GM12878 (cell line): ENCODE results near the gene MYO18B. TPM values are rescaled to one million over a fixed set of nuclear protein-coding genes. Genes with fewer than 3 reads are reported as not detected.

Source experiments
- ATAC-seq: fragments of 200-7000 bp; cut with Tn5 transposase; 3 replicates; pipeline ENCODE4 v1.9.1; 2020; ENCODE audit warnings: mild to moderate bottlenecking, moderate library complexity
- BruUV-seq: library from RNA; stranded (reverse); fragments of 400-500 nt; replicated peaks from 2 replicates; lab custom pipeline; 2021; lab: Mats Ljungman, UMichigan
- CTCF ChIA-PET: fragments of 300-600 bp; sonication (Branson Sonifier 250); formaldehyde crosslinking; extraction: SDS; loops from one replicate; lab custom pipeline; 2021; ENCODE audit warnings: inconsistent platforms; lab: Yijun Ruan, JAX
- POLR2A ChIA-PET: fragments of 350-600 bp; formaldehyde crosslinking; extraction: SDS; loops from one replicate; lab custom pipeline; 2021; ENCODE audit warnings: inconsistent platforms; lab: Charles Lee
- RAD21 ChIA-PET: fragments of 300-600 bp; sonication (Branson Sonifier 250); formaldehyde crosslinking; loops from one replicate; lab custom pipeline; 2023; ENCODE audit warnings: antibody characterized with exemption; ENCODE audit not compliant: unreplicated experiment; lab: Charles Lee
- SMC1A ChIA-PET: fragments of 300-600 bp; sonication (Branson Sonifier 250); formaldehyde crosslinking; loops from one replicate; lab custom pipeline; 2023; ENCODE audit not compliant: unreplicated experiment, uncharacterized antibody; lab: Charles Lee
- DNase-seq: peaks from one replicate; pipeline ENCODE4 v3.0.0-alpha.2; 2011; ENCODE audit warnings: low read depth, low spot score
- FAIRE-seq: peaks from 3 replicates; lab custom pipeline; 2011; peaks lifted over from hg19 to GRCh38; lab: Jason Lieb, UNC
- H2AFZ ChIP-seq: 2 replicates; pipeline ENCODE4 v1.6.0; 2011; ENCODE audit warnings: low read depth, low read length, control low read depth; ENCODE audit not compliant: control insufficient read depth
- H3K27ac ChIP-seq: 2 replicates; pipeline ENCODE4 v1.5.1; 2011; ENCODE audit warnings: control low read depth; ENCODE audit not compliant: control insufficient read depth, insufficient read depth
- H3K27me3 ChIP-seq, 2 experiments: replicated peaks in 1 of 2; 2 replicates each; pipeline versions ENCODE4 v1.6.0 to v1.6.1; 2011; ENCODE audit warnings: low read length in 1 of 2; ENCODE audit not compliant: control insufficient read depth in 2 of 2, insufficient read depth in 2 of 2
- H3K36me3 ChIP-seq, 2 experiments: 2 replicates each; pipeline ENCODE4 v1.5.1; 2011; ENCODE audit warnings: low read length in 1 of 2; ENCODE audit not compliant: control insufficient read depth in 2 of 2, insufficient read depth in 2 of 2
- H3K4me1 ChIP-seq: 2 replicates; pipeline ENCODE4 v1.6.1; 2011; ENCODE audit warnings: mild to moderate bottlenecking, low read length, moderate library complexity, mixed read lengths; ENCODE audit not compliant: control insufficient read depth, insufficient read depth
- H3K4me2 ChIP-seq: 2 replicates; pipeline ENCODE4 v1.6.0; 2011; ENCODE audit warnings: control low read depth; ENCODE audit not compliant: control insufficient read depth, insufficient read depth
- H3K4me3 ChIP-seq: fragments of 200-600 bp; sonication (generic); 2 replicates; pipeline ENCODE4 v1.5.1; 2016
- H3K79me2 ChIP-seq: 2 replicates; pipeline ENCODE4 v1.6.0; 2011; ENCODE audit warnings: low read length; ENCODE audit not compliant: control insufficient read depth, insufficient read depth
- H3K9ac ChIP-seq: 2 replicates; pipeline ENCODE4 v1.8.0; 2011; ENCODE audit warnings: low read length, control low read depth, mixed read lengths; ENCODE audit not compliant: control insufficient read depth, insufficient read depth
- H3K9me3 ChIP-seq: replicated peaks from 3 replicates; pipeline ENCODE4 v1.5.1; 2011; ENCODE audit warnings: mild to moderate bottlenecking, low read length; ENCODE audit not compliant: control insufficient read depth, insufficient read depth
- H4K20me1 ChIP-seq: 2 replicates; pipeline ENCODE4 v1.6.0; 2011; ENCODE audit not compliant: control insufficient read depth, insufficient read depth
- EGR1 ChIP-seq, 2 experiments: IDR thresholded peaks; 1 replicate in 1 of 2; 2 replicates in 1 of 2; pipeline ENCODE4 v1.6.1; 2011 to 2012; ENCODE audit warnings: low read depth in 2 of 2, low read length in 2 of 2, borderline replicate concordance in 1 of 2, mild to moderate bottlenecking in 1 of 2, moderate library complexity in 1 of 2
- MTA3 ChIP-seq: IDR thresholded peaks from 2 replicates; pipeline ENCODE4 v1.6.1; 2012; ENCODE audit warnings: low read length, inconsistent platforms, borderline replicate concordance
- MYB ChIP-seq: fragments of 150-350 bp; IDR thresholded peaks from 2 replicates; pipeline ENCODE4 v1.6.1; 2014; ENCODE audit warnings: mild to moderate bottlenecking, low read depth, low read length, borderline replicate concordance
- MYC ChIP-seq: IDR thresholded peaks from 2 replicates; pipeline ENCODE4 v1.6.1; 2011; ENCODE audit warnings: mild to moderate bottlenecking, low read length, moderate library complexity, inconsistent platforms; ENCODE audit not compliant: insufficient read depth, insufficient replicate concordance, insufficient read length, severe bottlenecking
- RFX5 ChIP-seq: IDR thresholded peaks from 2 replicates; pipeline ENCODE4 v1.6.1; 2011; ENCODE audit warnings: low read depth, low read length, improper control_type of control experiment
- SP1 ChIP-seq: IDR thresholded peaks from one replicate; pipeline ENCODE4 v1.6.1; 2011; ENCODE audit warnings: low read depth, low read length
- ZNF274 ChIP-seq: IDR thresholded peaks from one replicate; pipeline ENCODE4 v1.8.0; 2011; ENCODE audit not compliant: insufficient read length, insufficient read depth
- ZZZ3 ChIP-seq: IDR thresholded peaks from 2 replicates; pipeline ENCODE4 v1.6.1; 2011; ENCODE audit warnings: low read depth; ENCODE audit not compliant: control insufficient read depth, insufficient read length
- WGBS: methylation state at CpG from one replicate; pipeline ENCODE4 v1.1.6; 2016; ENCODE audit warnings: low lambda C conversion rate; ENCODE audit not compliant: insufficient replicate concordance, insufficient coverage; ENCODE audit errors: missing lambda C conversion rate; 5-methylcytosine and 5-hydroxymethylcytosine counted together
- in situ Hi-C: fragments of 300-500 bp; cut with MboI; formaldehyde crosslinking; loops from 9 replicates; pipeline ENCODE4 v1.14.3; 2018; ENCODE audit warnings: mixed read lengths
- intact Hi-C: fragments of 100-400 bp; cut with micrococcal nuclease; formaldehyde crosslinking; loops from one replicate; pipeline ENCODE4 v1.14.2; 2022; ENCODE audit not compliant: unreplicated experiment
- polyA plus RNA-seq, 11 experiments: library from polyadenylated mRNA; depleted of rRNA in 4 of 11; unstranded in 6 of 11; stranded (reverse) in 5 of 11; fragments of >200 nt; fragmentation: Nextera tagmentation in 4 of 11; fragmentation: Illumina TruSeq in 1 of 11; extraction: Ambion mirVana in 4 of 11; extraction: Trizol in 1 of 11; gene quantifications; 1 replicate in 1 of 11; 2 replicates in 10 of 11; pipeline versions ENCODE4 v1.2.1 to v1.2.3, GENCODE V29; 2011 to 2016; ENCODE audit warnings: inconsistent platforms in 2 of 11, missing spikeins in 2 of 11, low read depth in 1 of 11
- total RNA-seq, 4 experiments: library from RNA; depleted of rRNA in 3 of 4; stranded (reverse); fragments of >200 nt in 3 of 4; fragmentation: Illumina TruSeq in 1 of 4; extraction: Trizol in 1 of 4; gene quantifications; 2 replicates each; pipeline versions ENCODE4 v1.2.1 to v1.2.3, GENCODE V29; 2013 to 2021
- TF ChIP-seq, protein P1 (sequence below): fragments of 450-650 bp; IDR thresholded peaks from 2 replicates; pipeline ENCODE4 v1.6.1; 2017; ENCODE audit warnings: borderline replicate concordance
- TF ChIP-seq, protein P2 (sequence below): IDR thresholded peaks from 2 replicates; pipeline ENCODE4 v1.6.1; 2011; ENCODE audit warnings: low read depth, mild to moderate bottlenecking, low read length, moderate library complexity, borderline replicate concordance; ENCODE audit errors: extremely low read depth

Gene MYO18B
- total and polyA plus RNA-seq, 10 of the 15 experiments (the other 5 are each of a cell fraction or from before 2014, with no cell fraction given) = 0.05 to 2.1 (median 0.51) TPM; not detected in 1

- ChIA-PET CTCF (no interaction called here), RAD21 (no interaction called here), SMC1A (no interaction called here), POLR2A (no interaction called here)
- FAIRE-seq (no peak), DNase-seq (no peak), ATAC-seq (no peak)
- Histone ChIP-seq H3K9ac (no peak overlapping the region), H3K9me3 (peaks cover 8% of the 10 kb centered on the region; the same call in 2 of the 3 replicates), H3K36me3 (no peaks in the 10 kb centered on the region), H3K27ac (no peak overlapping the region), H3K4me3 (no peak overlapping the region), H4K20me1 (no peaks in the 10 kb centered on the region), H3K4me2 (no peak overlapping the region), H3K4me1 (no peaks in the 10 kb centered on the region), H3K27me3 (no peaks in the 10 kb centered on the region), H3K79me2 (no peaks in the 10 kb centered on the region), H2AFZ (no peak overlapping the region)
- BruUV-seq = no TSS peak
- WGBS = 59% methylated on average over 7 of the region's 7 CpGs
- in situ Hi-C loops = no loop called here
- TF ChIP-seq SP1 (no peak), ZZZ3 (no peak), EGR1 (IDR thresholded peaks at IDR 0.05; ENCODE audit: borderline replicate concordance in 1 of 2, low read depth in 2 of 2, low read length in 2 of 2) (no peak), MYB (no peak), RFX5 (no peak), ZNF274 (no peak), MYC (no peak), MTA3 (no peak)
- TF ChIP-seq, protein P1, sequence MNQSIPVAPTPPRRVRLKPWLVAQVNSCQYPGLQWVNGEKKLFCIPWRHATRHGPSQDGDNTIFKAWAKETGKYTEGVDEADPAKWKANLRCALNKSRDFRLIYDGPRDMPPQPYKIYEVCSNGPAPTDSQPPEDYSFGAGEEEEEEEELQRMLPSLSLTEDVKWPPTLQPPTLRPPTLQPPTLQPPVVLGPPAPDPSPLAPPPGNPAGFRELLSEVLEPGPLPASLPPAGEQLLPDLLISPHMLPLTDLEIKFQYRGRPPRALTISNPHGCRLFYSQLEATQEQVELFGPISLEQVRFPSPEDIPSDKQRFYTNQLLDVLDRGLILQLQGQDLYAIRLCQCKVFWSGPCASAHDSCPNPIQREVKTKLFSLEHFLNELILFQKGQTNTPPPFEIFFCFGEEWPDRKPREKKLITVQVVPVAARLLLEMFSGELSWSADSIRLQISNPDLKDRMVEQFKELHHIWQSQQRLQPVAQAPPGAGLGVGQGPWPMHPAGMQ = no peak
- TF ChIP-seq, protein P2, sequence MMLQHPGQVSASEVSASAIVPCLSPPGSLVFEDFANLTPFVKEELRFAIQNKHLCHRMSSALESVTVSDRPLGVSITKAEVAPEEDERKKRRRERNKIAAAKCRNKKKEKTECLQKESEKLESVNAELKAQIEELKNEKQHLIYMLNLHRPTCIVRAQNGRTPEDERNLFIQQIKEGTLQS = no peak
- intact Hi-C loops = no loop called here
Observed at GRCh38 chr22:26033071-26033470, 291.1 kb downstream of the MYO18B start.
